Fibroblast of peridontal ligament (primary cell): Measurements from ENCODE around the gene KLF11.
A peak's percentile ranks its signal among the peaks of the same experiment; 100 is the strongest.

Experiments
- DNase-seq: peaks from one replicate; pipeline ENCODE4 v3.0.0-alpha.2; 2010; ENCODE audit errors: extremely low read depth

Gene KLF11

GRCh38 chr2:10041711-10042110 lies 1.6 kb upstream of the KLF11 start:
- no peak for DNase-seq

DNA sequence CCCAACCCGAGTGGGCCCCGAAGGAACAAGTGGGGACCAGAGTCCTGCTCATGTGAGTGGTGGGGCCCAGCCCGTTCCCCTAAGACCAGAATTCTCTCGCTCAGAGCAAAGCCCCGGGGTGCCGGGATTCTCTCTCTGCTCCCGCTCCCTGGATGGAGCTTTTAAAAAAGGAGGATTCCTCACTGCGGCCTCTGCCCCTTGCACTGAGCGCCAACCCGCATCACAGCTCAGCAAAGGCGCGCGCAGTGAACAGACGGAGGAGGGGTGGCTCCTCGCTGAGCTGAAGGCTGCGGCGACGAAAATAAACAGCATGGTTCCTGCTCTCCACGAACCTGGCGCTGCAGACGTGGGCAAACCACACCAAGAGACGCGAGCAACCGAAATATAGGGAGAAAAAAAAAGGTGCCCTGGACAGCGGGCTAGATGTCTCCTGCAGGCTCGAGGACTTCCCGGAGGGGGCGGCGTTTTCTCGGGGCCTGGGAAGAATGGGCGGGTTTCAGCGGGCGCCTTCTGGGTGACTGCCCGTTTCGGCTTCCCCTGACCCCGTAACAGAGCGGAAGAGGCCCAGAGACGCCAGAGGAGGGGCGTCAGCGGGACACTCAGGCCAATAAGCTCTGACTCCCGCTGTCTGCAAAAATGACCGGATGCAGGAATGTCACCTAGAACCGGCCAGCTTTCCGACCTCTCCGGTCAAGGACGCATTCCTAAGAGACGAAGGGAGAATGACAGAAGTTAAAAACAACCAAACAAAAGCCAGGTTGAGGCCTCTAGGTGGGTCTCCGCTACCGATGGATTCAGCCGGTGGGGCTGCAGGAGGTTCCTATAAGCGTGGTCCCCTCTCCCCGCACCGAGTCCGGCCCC lies 819 bp upstream of the KLF11 start:
- DNase-seq, result peak; percentile 36

- peak; percentile 85 for DNase-seq
These were observed 704 bp downstream of the KLF11 start for GRCh38 chr2:10043906-10044601.

GRCh38 chr2:10045561-10046355 lies 2.4 kb downstream of the KLF11 start:
- no peak for DNase-seq

DNA sequence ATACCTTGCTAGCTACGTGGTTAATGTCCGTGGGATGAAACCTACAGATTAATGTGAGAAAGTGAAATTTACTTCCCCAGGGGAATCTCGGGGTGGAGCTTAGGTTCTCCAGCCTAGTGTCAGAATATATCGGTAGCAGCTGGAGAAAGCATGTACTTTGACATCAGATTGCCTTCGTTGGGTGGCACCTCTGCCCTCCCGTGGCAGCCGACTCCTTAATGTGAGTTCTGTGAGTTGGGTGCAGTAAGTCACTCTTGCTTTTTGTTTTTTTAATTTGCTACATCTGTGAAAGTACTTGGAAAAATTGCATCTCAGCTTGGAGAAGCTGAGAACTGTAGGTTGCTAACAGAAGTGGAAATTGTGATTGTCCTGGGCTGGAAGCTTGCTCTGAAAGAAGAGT lies 3.6 kb downstream of the KLF11 start:
- DNase-seq, result no peak

DNA sequence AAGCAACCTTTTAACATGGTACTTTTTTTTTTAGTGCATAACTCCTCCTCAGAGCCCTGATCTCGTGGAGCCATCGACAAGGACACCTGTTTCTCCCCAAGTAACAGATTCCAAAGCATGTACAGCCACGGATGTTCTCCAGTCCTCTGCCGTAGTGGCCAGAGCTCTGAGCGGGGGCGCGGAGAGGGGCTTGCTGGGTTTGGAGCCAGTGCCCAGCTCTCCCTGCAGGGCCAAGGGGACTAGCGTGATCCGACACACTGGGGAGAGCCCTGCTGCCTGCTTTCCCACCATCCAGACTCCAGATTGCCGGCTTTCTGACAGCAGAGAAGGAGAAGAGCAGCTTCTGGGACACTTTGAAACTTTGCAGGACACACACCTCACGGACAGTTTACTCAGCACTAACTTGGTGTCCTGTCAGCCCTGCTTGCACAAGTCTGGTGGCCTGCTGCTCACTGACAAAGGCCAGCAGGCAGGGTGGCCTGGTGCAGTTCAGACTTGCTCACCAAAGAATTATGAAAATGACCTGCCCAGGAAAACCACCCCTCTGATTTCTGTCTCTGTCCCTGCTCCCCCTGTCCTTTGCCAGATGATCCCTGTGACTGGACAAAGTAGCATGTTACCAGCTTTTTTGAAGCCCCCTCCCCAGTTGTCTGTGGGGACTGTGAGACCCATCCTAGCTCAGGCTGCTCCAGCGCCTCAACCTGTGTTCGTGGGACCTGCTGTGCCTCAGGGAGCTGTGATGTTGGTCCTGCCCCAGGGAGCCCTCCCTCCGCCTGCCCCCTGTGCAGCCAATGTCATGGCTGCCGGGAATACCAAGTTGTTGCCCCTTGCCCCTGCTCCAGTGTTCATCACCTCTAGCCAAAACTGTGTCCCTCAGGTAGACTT lies 4.5 kb downstream of the KLF11 start:
- no peak for DNase-seq

- DNase-seq, result peak; percentile 78
These were observed 5.3 kb downstream of the KLF11 start for GRCh38 chr2:10048501-10049171.

GRCh38 chr2:10052216-10052615 lies 8.9 kb downstream of the KLF11 start:
- DNase-seq, result no peak

- DNase-seq, result no peak
These were observed 10.0 kb downstream of the KLF11 start for GRCh38 chr2:10053351-10053750.

DNA sequence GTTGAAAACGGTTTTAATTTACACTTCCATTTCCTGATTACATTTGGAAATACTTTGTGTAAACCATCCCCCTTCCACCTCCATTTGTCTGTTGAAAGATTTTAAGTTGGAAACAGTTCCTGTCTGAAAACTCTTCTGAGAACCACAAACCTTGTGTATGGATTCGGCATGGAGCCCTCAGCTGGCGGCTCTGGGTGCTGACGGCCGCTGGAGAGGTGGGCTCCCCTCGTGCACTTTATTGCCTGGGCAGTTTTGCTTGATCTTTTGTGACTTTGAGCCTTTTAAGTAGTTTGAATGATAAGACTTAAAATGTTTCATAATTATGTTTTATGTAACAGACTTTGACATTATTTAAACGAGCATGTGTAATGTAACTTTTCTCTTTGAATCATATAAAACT lies 11.1 kb downstream of the KLF11 start:
- DNase-seq, result no peak

GRCh38 chr2:10054976-10055375 lies 11.6 kb downstream of the KLF11 start:
- no peak for DNase-seq

DNA sequence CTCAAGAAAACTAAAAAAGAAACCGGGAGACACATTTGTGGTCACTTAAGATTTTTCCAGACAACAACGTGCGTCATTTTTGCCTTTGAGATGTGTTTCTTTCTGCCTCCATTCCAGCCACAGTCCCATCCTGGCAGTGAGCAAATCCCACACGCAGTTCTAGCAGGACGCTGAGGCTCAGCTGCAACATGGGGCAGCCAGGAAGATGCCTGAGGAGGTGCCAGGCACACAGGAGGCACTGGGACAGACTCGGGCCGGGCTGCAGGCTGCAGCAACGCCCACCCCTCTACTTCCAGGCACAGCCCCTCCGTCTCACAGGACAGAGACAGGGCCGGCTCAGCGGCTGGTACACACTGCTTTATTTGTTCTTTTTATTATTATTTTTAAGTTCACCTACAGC lies 13.1 kb downstream of the KLF11 start:
- peak; percentile 18 for DNase-seq

GRCh38 chr2:10057231-10058107 lies 14.1 kb downstream of the KLF11 start:
- peak; percentile 79 for DNase-seq

- DNase-seq, result no peak
These were observed 15.1 kb downstream of the KLF11 start for GRCh38 chr2:10058251-10059015.

GRCh38 chr2:10059016-10059351 lies 15.6 kb downstream of the KLF11 start:
- no peak for DNase-seq

DNA sequence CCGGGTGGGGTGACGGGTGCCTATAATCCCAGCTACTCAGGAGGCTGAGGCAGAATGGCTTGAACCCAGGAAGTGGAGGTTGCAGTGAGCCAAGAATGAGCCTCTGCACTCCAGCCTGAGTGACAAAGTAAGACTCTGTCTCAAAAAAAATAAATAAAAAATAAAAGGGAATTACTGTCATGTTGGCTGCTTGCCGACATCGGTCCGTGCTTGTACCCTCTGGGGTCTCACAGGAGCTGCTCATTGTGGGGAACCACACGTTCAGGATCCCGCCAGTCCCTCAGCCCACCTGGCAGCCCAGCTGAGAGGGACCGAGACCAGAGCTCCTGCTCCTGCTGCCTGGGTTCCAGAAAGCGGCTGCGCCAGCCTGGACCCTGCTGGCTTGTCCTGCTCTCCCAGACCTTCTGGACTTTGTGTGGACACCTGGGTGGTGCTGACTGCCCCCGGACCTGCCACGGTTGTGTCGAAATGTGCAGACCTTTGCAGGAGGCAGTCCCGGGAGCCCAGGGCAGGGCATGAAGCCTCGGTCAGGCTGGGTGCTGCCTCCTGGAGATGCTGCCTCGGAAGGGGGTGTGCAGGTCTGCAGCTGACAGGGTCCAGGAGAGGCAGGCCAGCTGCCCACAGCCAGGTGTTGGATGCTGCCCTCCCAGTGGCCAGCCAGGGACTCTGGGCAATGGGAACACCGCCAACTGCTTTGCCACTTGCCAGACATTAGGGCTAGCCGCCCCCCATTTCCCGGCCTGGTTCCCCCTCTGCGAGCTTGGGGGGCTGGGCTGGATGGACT lies 16.4 kb downstream of the KLF11 start:
- DNase-seq, result no peak

GRCh38 chr2:10061221-10061925 lies 18.0 kb downstream of the KLF11 start:
- DNase-seq, result no peak

GRCh38 chr2:10062931-10063365 lies 19.6 kb downstream of the KLF11 start:
- DNase-seq, result no peak
